Trophoblast cell (in vitro differentiated cells and primary cell): Measurements from ENCODE around the gene SORD.
"Not testable (repeated sequence)": the region's sequence is repeated elsewhere in the genome, so short reads cannot be mapped to it uniquely, and the experiment has no call there.

Experiments
- DNase-seq, 2 donors: peaks; one replicate each; pipeline ENCODE4 v3.0.0-alpha.2; 2016
- H2AFZ ChIP-seq: 2 replicates; pipeline ENCODE4 v1.6.1; 2013; ENCODE audit warnings: low read length, moderate library complexity, mild to moderate bottlenecking; ENCODE audit not compliant: insufficient read depth, poor library complexity
- H2AK5ac ChIP-seq: 2 replicates; pipeline ENCODE4 v1.6.1; 2013; ENCODE audit warnings: mild to moderate bottlenecking, low read length
- H2BK120ac ChIP-seq: 2 replicates; pipeline ENCODE4 v1.6.1; 2013; ENCODE audit warnings: low read length, mild to moderate bottlenecking, moderate library complexity; ENCODE audit not compliant: insufficient read depth, poor library complexity
- H2BK12ac ChIP-seq: 2 replicates; pipeline ENCODE4 v1.6.1; 2013; ENCODE audit warnings: mild to moderate bottlenecking, low read length, moderate library complexity
- H2BK5ac ChIP-seq: 2 replicates; pipeline ENCODE4 v1.6.1; 2013; ENCODE audit warnings: low read length, low read depth, moderate library complexity, mild to moderate bottlenecking; ENCODE audit not compliant: poor library complexity
- H3K14ac ChIP-seq: 2 replicates; pipeline ENCODE4 v1.6.1; 2013; ENCODE audit warnings: mild to moderate bottlenecking, low read length
- H3K18ac ChIP-seq: 2 replicates; pipeline ENCODE4 v1.6.1; 2013; ENCODE audit warnings: mild to moderate bottlenecking, low read length
- H3K23ac ChIP-seq: 2 replicates; pipeline ENCODE4 v1.6.1; 2013; ENCODE audit warnings: low read length
- H3K27ac ChIP-seq: 2 replicates; pipeline ENCODE4 v1.5.1; 2013; ENCODE audit warnings: low read depth, mild to moderate bottlenecking, inconsistent platforms, low read length, moderate library complexity
- H3K27me3 ChIP-seq: 2 replicates; pipeline ENCODE4 v1.6.1; 2013; ENCODE audit warnings: inconsistent platforms, mild to moderate bottlenecking, low read length, moderate library complexity; ENCODE audit not compliant: insufficient read depth
- H3K36me3 ChIP-seq, 2 experiments: 1 replicate in 1 of 2; 2 replicates in 1 of 2; pipeline ENCODE4 v1.6.1; 2013; ENCODE audit warnings: low read length in 2 of 2, mild to moderate bottlenecking in 2 of 2, moderate library complexity in 1 of 2; ENCODE audit not compliant: insufficient read depth in 2 of 2, control insufficient read depth in 1 of 2
- H3K4ac ChIP-seq: 2 replicates; pipeline ENCODE4 v1.6.1; 2013; ENCODE audit warnings: low read depth, mild to moderate bottlenecking, low read length, moderate library complexity
- H3K4me1 ChIP-seq, 2 experiments: 1 replicate in 1 of 2; 2 replicates in 1 of 2; pipeline ENCODE4 v1.6.1; 2013; ENCODE audit warnings: low read length in 2 of 2, mild to moderate bottlenecking in 2 of 2, moderate library complexity in 1 of 2; ENCODE audit not compliant: insufficient read depth in 2 of 2, control insufficient read depth in 1 of 2
- H3K4me2 ChIP-seq: 2 replicates; pipeline ENCODE4 v1.6.1; 2013; ENCODE audit warnings: inconsistent platforms, mild to moderate bottlenecking, low read length, moderate library complexity
- H3K4me3 ChIP-seq: 2 replicates; pipeline ENCODE4 v1.5.1; 2013; ENCODE audit warnings: mild to moderate bottlenecking, low read depth, low read length, inconsistent platforms
- H3K79me1 ChIP-seq: one replicate; pipeline ENCODE4 v1.6.1; 2013; ENCODE audit warnings: low read length
- H3K79me2 ChIP-seq: 2 replicates; pipeline ENCODE4 v1.6.1; 2013; ENCODE audit warnings: low read length, mild to moderate bottlenecking; ENCODE audit not compliant: control insufficient read depth, insufficient read depth, poor library complexity
- H3K9ac ChIP-seq: 2 replicates; pipeline ENCODE4 v1.6.1; 2013; ENCODE audit warnings: mild to moderate bottlenecking, low read length
- H3K9me3 ChIP-seq: 2 replicates; pipeline ENCODE4 v1.6.1; 2013; ENCODE audit warnings: low read depth, mild to moderate bottlenecking, control low read depth, inconsistent platforms, low read length; ENCODE audit not compliant: insufficient read depth
- H4K12ac ChIP-seq: 2 replicates; pipeline ENCODE4 v1.6.1; 2013; ENCODE audit warnings: low read depth, mild to moderate bottlenecking, low read length, moderate library complexity
- H4K8ac ChIP-seq: 2 replicates; pipeline ENCODE4 v1.6.1; 2013; ENCODE audit warnings: low read depth, mild to moderate bottlenecking, low read length, moderate library complexity
- H4K91ac ChIP-seq: one replicate; pipeline ENCODE4 v1.6.1; 2013; ENCODE audit warnings: low read depth, mild to moderate bottlenecking, low read length, moderate library complexity
- WGBS: extraction: QIAGEN DNeasy Blood & Tissue Kit; methylation state at CpG from one replicate; pipeline ENCODE4 v1.1.7; 2013; ENCODE audit warnings: missing lambda C conversion rate; ENCODE audit not compliant: insufficient read length, insufficient coverage; ENCODE audit errors: extremely low coverage; 5-methylcytosine and 5-hydroxymethylcytosine counted together

SORD gene

GRCh38 chr15:45024649-45025048 lies 1.7 kb downstream of the SORD start:
- H3K18ac ChIP-seq, DNase-seq, H2AFZ ChIP-seq, H3K4me1 ChIP-seq, H2BK5ac ChIP-seq, H4K12ac ChIP-seq, H3K27ac ChIP-seq, H3K4me2 ChIP-seq, H2BK12ac ChIP-seq, H3K4ac ChIP-seq, H3K23ac ChIP-seq, H3K14ac ChIP-seq, H2AK5ac ChIP-seq, H4K8ac ChIP-seq, H3K9ac ChIP-seq, H3K79me2 ChIP-seq, H4K91ac ChIP-seq, H3K4me3 ChIP-seq, H3K79me1 ChIP-seq, H3K36me3 ChIP-seq, H3K27me3 ChIP-seq, H2BK120ac ChIP-seq, H3K9me3 ChIP-seq: not testable (repeated sequence)
- no CpG with 5 or more reads among the region's 3 CpGs for WGBS

GRCh38 chr15:45025627-45026026 lies 2.6 kb downstream of the SORD start:
- H2BK12ac ChIP-seq, H3K9me3 ChIP-seq, DNase-seq, H4K12ac ChIP-seq, H3K18ac ChIP-seq, H3K27me3 ChIP-seq, H3K4me1 ChIP-seq, H4K8ac ChIP-seq, H2BK5ac ChIP-seq, H3K79me2 ChIP-seq, H3K14ac ChIP-seq, H2AFZ ChIP-seq, H3K27ac ChIP-seq, H3K23ac ChIP-seq, H3K4me3 ChIP-seq, H3K79me1 ChIP-seq, H4K91ac ChIP-seq, H2BK120ac ChIP-seq, H3K4ac ChIP-seq, H3K36me3 ChIP-seq, H3K9ac ChIP-seq, H2AK5ac ChIP-seq, H3K4me2 ChIP-seq: not testable (repeated sequence)
- WGBS: no CpG with 5 or more reads among the region's 3 CpGs

- Histone ChIP-seq H2BK5ac (no peak overlapping the region), H3K79me1 (peaks cover 5% of the 10 kb centered on the region), H3K36me3 (peaks cover 0 to 3% of the 10 kb centered on the region in 2 experiments), H4K91ac (no peak overlapping the region), H3K27me3 (no peaks in the 10 kb centered on the region), H3K4ac (no peak overlapping the region), H4K8ac (no peak overlapping the region), H2BK12ac (no peak overlapping the region), H2AFZ (no peak overlapping the region), H3K79me2 (peaks cover 4% of the 10 kb centered on the region), H3K23ac (no peak overlapping the region), H3K27ac (no peak overlapping the region), H2AK5ac (no peak overlapping the region), H3K9me3 (no peaks in the 10 kb centered on the region), H3K14ac (no peak overlapping the region), H3K4me2 (no peak overlapping the region), H3K4me3 (no peak overlapping the region), H3K18ac (no peak overlapping the region), H3K9ac (no peak overlapping the region), H3K4me1 (peaks cover 5 to 9% of the 10 kb centered on the region in 2 experiments), H2BK120ac (no peak overlapping the region), H4K12ac (no peak overlapping the region)
- DNase-seq: no peak
- WGBS: no CpG with 5 or more reads among the region's 5 CpGs
Observed at GRCh38 chr15:45026651-45027190, 3.7 kb downstream of the SORD start.

GRCh38 chr15:45027220-45027619 lies 4.2 kb downstream of the SORD start:
- no peak overlapping the region for H2AK5ac ChIP-seq
- WGBS: no CpG with 5 or more reads among the region's 4 CpGs

More at GRCh38 chr15:45027220-45027619, 4.2 kb downstream of the SORD start:
- peaks cover 5 to 8% of the 10 kb centered on the region in 2 experiments for H3K4me1 ChIP-seq
- H2BK5ac ChIP-seq: no peak overlapping the region
- no peak overlapping the region for H3K9ac ChIP-seq
- H3K18ac ChIP-seq: no peak overlapping the region
- no peak overlapping the region for H3K4ac ChIP-seq
- no peak overlapping the region for H3K23ac ChIP-seq
- peaks cover 4% of the 10 kb centered on the region for H3K79me2 ChIP-seq
- no peak overlapping the region for H2AFZ ChIP-seq
- H4K91ac ChIP-seq: no peak overlapping the region
- H3K14ac ChIP-seq: no peak overlapping the region
- peaks cover 5% of the 10 kb centered on the region for H3K79me1 ChIP-seq
- H3K27ac ChIP-seq: no peak overlapping the region
- H4K12ac ChIP-seq: no peak overlapping the region
- H3K4me3 ChIP-seq: no peak overlapping the region
- no peak overlapping the region for H2BK12ac ChIP-seq
- H3K36me3 ChIP-seq: peaks cover 0 to 3% of the 10 kb centered on the region in 2 experiments
- H3K4me2 ChIP-seq: no peak overlapping the region
- H2BK120ac ChIP-seq: no peak overlapping the region
- no peaks in the 10 kb centered on the region for H3K9me3 ChIP-seq
- no peaks in the 10 kb centered on the region for H3K27me3 ChIP-seq
- DNase-seq: no peak
- no peak overlapping the region for H4K8ac ChIP-seq
